22Rv1 (cell line): ENCODE results near the gene RYK.

Experiments
- ZFX ChIP-seq: fragments of 450-650 bp; IDR thresholded peaks from 2 replicates; pipeline ENCODE4 v1.6.1; 2017; ENCODE audit warnings: antibody characterized with exemption, borderline replicate concordance
- TF ChIP-seq, protein P1 (sequence below): fragments of 450-650 bp; IDR thresholded peaks from 2 replicates; pipeline ENCODE4 v1.5.1; 2017; ENCODE audit warnings: mild to moderate bottlenecking

DNA sequence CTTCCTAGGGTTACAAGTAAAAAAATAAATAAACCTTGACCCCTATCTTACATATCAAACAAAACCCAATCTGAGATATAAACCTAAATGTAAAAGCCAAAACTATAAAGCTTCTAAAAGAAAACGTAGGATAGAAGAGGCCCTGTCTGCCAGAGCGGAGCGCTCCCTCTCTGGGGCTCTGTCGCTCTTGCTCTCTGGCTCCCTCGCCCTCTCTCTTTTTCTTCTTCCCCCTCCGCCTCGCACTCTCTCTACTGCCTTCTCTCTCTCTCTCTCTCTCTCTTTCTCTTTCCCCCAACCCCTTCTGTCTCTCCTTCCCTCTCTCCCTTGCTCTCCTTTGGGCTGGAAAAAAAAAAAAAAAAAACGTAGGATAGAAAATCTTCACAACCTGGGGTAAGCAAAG, 21.6 kb downstream of the RYK start:
- TF ChIP-seq, protein P1, sequence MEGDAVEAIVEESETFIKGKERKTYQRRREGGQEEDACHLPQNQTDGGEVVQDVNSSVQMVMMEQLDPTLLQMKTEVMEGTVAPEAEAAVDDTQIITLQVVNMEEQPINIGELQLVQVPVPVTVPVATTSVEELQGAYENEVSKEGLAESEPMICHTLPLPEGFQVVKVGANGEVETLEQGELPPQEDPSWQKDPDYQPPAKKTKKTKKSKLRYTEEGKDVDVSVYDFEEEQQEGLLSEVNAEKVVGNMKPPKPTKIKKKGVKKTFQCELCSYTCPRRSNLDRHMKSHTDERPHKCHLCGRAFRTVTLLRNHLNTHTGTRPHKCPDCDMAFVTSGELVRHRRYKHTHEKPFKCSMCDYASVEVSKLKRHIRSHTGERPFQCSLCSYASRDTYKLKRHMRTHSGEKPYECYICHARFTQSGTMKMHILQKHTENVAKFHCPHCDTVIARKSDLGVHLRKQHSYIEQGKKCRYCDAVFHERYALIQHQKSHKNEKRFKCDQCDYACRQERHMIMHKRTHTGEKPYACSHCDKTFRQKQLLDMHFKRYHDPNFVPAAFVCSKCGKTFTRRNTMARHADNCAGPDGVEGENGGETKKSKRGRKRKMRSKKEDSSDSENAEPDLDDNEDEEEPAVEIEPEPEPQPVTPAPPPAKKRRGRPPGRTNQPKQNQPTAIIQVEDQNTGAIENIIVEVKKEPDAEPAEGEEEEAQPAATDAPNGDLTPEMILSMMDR, result no peak
- no peak for TF ChIP-seq ZFX
